HK-2 (cell line): ENCODE results near the gene MAP3K7.
A peak's percentile ranks its signal among the peaks of the same experiment; 100 is the strongest.

Experiments used
- DNase-seq: peaks from one replicate; pipeline ENCODE4 v3.0.0-alpha.2; 2018; ENCODE audit not compliant: unreplicated experiment

MAP3K7 gene

GRCh38 chr6:90586836-90587638 lies at the start of gene MAP3K7:
Gene MAP3K7, minus strand, starts transcription at chr6:90587072. Its CDS starts 189 bp downstream, at chr6:90586883.
- DNase-seq = peak; percentile 90

- DNase-seq = no peak
Observed at GRCh38 chr6:90631046-90631445, 44.2 kb upstream of the MAP3K7 start.

DNA sequence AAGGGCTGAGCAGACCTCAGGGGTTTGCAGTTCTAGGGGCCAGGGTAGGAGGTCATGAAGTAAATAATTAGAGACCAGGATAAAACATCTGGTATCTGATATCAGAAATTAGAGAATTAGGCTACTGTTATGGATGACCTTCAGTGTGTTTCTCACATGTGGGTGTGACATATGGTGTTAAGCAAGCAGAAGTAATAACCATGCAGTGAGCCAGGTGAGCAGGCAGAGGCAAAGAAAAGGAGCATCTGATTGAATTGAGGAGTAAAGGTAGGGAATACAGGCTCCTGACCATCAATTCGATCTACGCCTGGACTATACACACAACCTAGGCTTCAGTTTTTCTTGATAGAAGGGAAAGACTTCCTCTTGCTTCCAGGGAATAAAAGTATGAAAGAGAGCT lies 34.7 kb upstream of the MAP3K7 start:
- DNase-seq = no peak

DNA sequence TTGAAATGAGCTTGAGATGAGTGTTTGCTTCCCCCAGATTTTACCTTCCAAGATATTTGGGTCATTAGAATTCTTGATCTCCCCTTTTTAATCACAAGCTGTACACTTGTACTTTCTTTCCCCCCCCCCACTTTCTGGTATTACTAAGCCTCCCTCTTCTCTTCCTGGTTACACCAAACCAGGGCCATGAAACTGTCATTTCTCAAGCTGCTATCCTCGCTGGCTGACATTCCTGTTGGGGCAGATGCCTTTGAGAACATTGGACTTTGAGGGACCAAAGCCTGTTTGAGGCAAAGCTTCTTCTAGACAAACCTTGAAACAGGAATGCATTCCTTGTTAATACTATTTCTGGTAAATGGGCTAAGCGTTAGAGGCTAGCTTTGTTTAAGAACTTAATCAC lies 32.3 kb upstream of the MAP3K7 start:
- no peak for DNase-seq

GRCh38 chr6:90612313-90612680 lies 25.4 kb upstream of the MAP3K7 start:
- no peak for DNase-seq

GRCh38 chr6:90611543-90612312 lies 24.9 kb upstream of the MAP3K7 start:
- DNase-seq = no peak

GRCh38 chr6:90610751-90611542 lies 24.1 kb upstream of the MAP3K7 start:
- peak; percentile 26 for DNase-seq

- no peak for DNase-seq
Observed at GRCh38 chr6:90610301-90610750, 23.5 kb upstream of the MAP3K7 start.

DNA sequence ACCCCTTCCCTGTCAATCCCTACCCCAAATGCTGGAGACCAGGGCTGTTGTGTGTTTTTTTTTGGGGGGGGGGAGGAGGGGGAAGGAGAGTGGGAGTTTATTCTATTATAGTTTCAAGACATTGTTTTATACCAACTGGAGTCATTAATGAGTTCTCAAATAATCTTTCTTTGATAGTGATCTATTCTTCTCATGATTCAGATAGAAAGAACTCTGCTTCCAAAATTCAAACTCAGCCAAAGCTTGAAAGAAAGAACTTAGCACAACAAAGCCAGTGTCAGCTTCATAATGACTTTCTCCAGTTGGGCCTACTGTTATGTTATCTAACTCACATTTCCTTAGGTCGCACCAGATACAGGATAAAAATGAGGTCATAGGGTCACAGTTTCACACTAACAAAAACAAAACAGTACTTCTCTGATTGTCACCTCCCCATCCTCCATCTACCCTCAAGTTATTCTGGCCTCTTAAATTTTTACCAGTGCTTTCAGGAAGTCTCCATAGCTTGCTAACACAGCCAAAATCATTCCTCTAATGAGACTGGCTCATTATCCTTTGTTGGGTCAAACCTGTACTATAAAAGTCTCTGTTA lies 19.0 kb upstream of the MAP3K7 start:
- no peak for DNase-seq

GRCh38 chr6:90604546-90604945 lies 17.7 kb upstream of the MAP3K7 start:
- DNase-seq = no peak

DNA sequence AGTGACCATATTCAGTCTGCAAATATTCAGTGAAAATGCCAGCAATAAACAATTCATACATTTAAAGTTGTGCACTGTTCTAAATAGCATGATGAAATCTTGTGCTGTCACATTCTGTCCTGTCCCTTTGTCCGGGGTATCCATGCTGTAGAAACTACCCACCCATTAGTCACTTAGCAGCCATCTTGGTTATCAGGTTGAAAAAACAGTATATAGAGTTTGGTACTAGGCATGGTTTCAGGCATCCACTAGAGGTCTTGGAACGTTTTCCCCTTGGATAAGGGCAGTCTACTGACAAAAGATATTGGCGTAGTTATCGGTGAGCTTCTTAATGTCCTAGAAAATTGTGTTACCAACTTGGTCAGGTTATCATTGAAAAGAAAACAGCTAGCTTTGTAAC lies 12.3 kb upstream of the MAP3K7 start:
- no peak for DNase-seq

GRCh38 chr6:90598192-90598951 lies 11.5 kb upstream of the MAP3K7 start:
- DNase-seq = no peak

DNA sequence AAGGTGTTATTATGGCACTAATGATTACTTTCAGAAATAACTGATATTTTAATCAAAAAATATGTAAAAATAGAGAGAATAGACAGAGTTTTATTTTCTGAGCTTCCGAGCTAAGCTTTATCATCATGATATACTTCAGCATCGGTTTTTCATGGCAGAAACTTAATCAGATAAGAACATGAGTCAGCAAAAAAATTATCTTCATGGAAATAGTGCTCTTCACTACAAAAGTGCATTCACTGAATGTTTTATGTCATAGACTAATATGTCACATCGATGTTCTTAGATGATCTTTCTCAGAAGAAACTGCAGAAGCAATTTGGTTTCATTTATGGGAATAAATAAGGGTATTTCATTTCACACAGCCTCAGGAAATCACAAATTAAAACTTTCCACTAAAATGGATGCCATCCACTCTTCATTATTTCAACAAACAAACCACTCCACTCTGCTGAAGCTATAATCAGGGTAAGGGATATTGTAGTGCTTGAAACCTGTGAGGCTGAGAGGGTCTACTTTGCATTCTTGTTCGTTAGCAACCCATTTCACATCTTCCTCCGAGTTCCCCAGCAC lies 10.2 kb upstream of the MAP3K7 start:
- no peak for DNase-seq

- no peak for DNase-seq
Observed at GRCh38 chr6:90595854-90596253, 9.0 kb upstream of the MAP3K7 start.

DNA sequence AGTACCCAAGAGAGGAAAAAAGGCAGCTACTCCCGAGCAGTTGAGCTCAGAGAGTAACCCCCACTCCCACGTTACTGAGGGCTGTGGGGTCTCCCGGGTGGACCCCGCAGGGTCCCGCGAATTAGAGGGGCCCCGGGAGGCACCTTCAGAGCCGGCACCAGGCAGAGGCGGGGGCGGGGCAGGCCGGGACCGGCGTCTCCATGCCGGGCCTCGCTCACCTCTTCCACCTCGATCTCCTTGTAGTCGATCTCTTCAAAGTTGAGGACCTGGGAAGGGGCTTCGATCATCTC lies 381 bp downstream of the MAP3K7 start:
- DNase-seq = no peak

DNA sequence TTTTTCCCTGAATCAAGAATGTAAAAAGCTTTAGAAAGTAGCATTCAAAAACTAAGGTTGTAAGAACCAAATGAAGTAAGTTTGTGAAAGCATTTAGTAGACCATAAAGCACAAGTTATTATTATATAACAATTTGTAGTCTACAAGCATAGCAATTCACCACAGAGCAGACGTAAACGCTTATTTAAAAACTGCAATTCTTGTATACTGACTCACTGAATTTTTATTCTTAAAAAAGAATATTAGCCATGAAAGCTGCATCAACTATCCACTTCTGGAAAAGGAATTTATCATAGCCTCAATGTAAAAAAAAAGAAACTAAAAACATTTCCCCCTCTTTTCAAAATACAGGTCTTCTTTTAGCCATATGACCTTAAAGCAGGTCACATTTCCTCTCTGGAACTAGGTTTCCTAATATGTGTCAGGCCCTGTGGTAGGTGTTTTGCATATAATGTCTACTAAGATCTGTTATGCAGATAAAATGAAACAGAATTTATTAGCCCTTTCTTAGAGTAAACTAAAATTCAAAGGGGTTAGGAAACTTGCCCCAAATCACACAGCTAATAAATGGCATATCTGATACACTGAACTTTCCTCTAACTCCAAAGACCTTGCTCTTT lies 2.1 kb downstream of the MAP3K7 start:
- no peak for DNase-seq

- DNase-seq = no peak
Observed at GRCh38 chr6:90583836-90584481, 2.9 kb downstream of the MAP3K7 start.

DNA sequence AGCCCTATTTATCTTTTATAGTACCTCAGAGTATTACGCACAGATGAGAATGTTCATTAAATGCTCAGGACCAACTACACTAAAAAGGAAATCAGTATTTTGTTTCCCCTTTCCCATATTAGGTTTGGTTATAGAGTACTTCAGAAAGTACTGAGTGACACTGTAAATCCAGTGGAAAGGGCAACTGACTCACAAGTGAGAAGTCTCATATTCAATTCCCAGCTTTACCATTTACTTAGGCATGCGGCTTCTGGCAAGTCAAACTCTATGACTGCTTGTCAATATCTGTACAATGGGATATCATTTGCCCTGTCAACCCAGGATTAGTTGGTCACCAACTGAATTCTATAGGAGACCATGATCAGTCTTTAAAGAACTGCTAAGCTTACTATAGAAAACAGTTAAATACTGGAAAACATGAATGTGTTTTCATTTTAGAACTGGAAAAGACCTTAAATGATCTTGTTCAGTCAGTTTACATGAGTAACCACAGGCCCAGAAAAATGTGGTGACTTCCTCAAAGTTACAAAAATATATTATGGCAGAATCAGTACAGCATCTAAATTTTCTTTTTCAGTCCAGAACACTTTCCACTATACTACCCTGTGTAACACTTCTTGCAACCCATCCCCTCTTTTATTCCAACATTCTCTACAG lies 3.6 kb downstream of the MAP3K7 start:
- no peak for DNase-seq

GRCh38 chr6:90581146-90581545 lies 5.7 kb downstream of the MAP3K7 start:
- DNase-seq = no peak
